Measurements from ENCODE around the gene SGIP1. TPM values are rescaled to one million over a fixed set of nuclear protein-coding genes. Genes with fewer than 3 reads are reported as not detected.

The SGIP1 gene
- total and polyA plus RNA-seq, 2 of the 8 experiments (the other 6 are each of a cell fraction or from before 2014, with no cell fraction given) = 1.4 to 2.1 TPM

DNA sequence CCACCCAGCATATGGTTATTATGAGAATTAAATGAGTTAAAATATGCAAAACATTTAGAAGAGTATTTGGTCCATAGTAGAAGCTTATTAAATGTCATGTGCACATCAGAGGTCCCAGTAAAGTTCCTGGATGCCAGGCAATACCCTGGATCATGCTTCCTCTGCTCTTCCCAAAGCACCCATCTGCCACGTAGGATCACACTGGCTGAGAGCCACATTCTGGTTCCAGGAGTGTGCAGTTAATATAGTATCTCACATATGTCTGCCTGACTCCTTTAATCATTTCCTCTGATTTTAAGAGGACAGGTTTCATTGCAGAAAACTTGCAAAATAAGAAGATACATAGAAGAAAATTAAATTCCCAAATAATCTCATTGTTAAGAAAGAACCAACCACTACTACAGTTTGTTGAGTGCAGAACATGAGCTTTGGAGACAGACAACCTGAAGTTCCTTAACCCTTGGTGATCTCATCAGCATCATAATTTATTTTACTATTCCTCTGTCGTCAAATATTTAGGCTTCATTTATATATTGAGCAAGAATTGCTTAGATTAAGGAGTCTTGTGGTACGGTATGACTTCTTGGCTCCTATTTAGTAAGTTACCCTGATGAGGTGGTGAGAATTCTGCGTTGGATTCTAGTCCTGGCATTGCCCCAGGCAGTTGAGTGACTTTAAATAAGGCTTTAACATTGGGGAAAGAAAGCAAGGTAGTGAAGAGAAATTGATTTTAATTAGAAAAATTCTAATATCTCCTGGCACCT lies 12.3 kb downstream of the SGIP1 start:
- Histone ChIP-seq H3K23me2 (ENCODE audit: low read depth, low read length) (no peaks in the 10 kb centered on the region), H3K4ac (replicated peaks; ENCODE audit: insufficient read length, low read depth, low read length) (no peak overlapping the region), H4K8ac (ENCODE audit: extremely low read depth, insufficient read depth, low read length) (no peak overlapping the region), H2BK5ac (ENCODE audit: low read depth, low read length) (no peak overlapping the region), H4K5ac (ENCODE audit: insufficient read length, low read depth, low read length) (no peak overlapping the region), H4K20me1 (replicated peaks in 1 of 2; ENCODE audit: control insufficient read depth in 1 of 2, insufficient read depth in 2 of 2, low read length in 2 of 2) (no peaks in the 10 kb centered on the region), H2BK15ac (ENCODE audit: low read length) (no peak overlapping the region), H3K18ac (ENCODE audit: extremely low read depth, low read length) (no peak overlapping the region), H4K91ac (replicated peaks; ENCODE audit: insufficient read length, low read length) (no peak overlapping the region), H3K4me1 (replicated peaks in 1 of 4; ENCODE audit: control insufficient read depth in 3 of 4, insufficient read depth in 4 of 4, low read length in 3 of 4) (peaks cover 0 to 1% (median 0%) of the 10 kb centered on the region in 4 experiments; a peak in 1 of 7 replicates), H3K79me1 (ENCODE audit: low read depth, low read length) (no peaks in the 10 kb centered on the region; the same call in 1 of the 2 replicates), H3K4me2 (ENCODE audit: insufficient read depth in 1 of 2, low read depth in 2 of 2, low read length in 2 of 2) (no peak overlapping the region), H3K36me3 (ENCODE audit: control insufficient read depth in 2 of 4, insufficient read depth in 4 of 4, low read length in 3 of 4) (no peaks in the 10 kb centered on the region), H3K79me2 (ENCODE audit: control insufficient read depth in 1 of 2, insufficient read depth in 2 of 2, low read length in 2 of 2) (no peaks in the 10 kb centered on the region), H3K56ac (replicated peaks; ENCODE audit: insufficient read length, low read depth, low read length) (no peak overlapping the region), H3K9ac (replicated peaks in 1 of 4; ENCODE audit: extremely low read depth in 1 of 4, low read depth in 3 of 4, low read length in 3 of 4) (no peak overlapping the region), H2BK120ac (replicated peaks; ENCODE audit: low read depth, low read length) (no peak overlapping the region), H3K27ac (ENCODE audit: low read depth, low read length) (no peak overlapping the region), H2AK5ac (ENCODE audit: low read depth, low read length) (no peak overlapping the region), H3K9me3 (ENCODE audit: insufficient read depth in 2 of 2, low read depth in 1 of 2, low read length in 1 of 2) (no peaks in the 10 kb centered on the region), H2BK20ac (ENCODE audit: low read length) (no peak overlapping the region), H3K27me3 (replicated peaks in 1 of 4; ENCODE audit: control insufficient read depth in 3 of 4, extremely low read depth in 1 of 4, insufficient read depth in 3 of 4, low read length in 3 of 4) (no peaks in the 10 kb centered on the region), H2AFZ (ENCODE audit: low read length) (no peak overlapping the region), H2BK12ac (ENCODE audit: low read depth, low read length) (no peak overlapping the region), H3K14ac (ENCODE audit: insufficient read length) (no peak overlapping the region), H3K23ac (ENCODE audit: insufficient read length) (no peak overlapping the region), H3K4me3 (ENCODE audit: extremely low read depth in 1 of 4, insufficient read depth in 2 of 4, low read depth in 3 of 4, low read length in 4 of 4) (no peak overlapping the region)
- DNase-seq (ENCODE audit: low read depth in 1 of 2, low spot score in 2 of 2) = no peak
- POLR2A ChIA-PET (ENCODE audit: partially characterized antibody) = no interaction called here
- no peak for FAIRE-seq
- CTCF ChIA-PET (ENCODE audit: partially characterized antibody) = interaction anchor here (0.9 kb wide), 1 partner anchor 43 kb away, joined by 3 read pairs; no protein-coding TSS in a partner anchor
- WGBS, 2 experiments (ENCODE audit: extremely low coverage in 1 of 2, insufficient coverage in 1 of 2, insufficient read length in 1 of 2, insufficient replicate concordance in 2 of 2, low coverage in 1 of 2, low lambda C conversion rate in 2 of 2, missing lambda C conversion rate in 1 of 2) = 82% methylated on average over 4 of the region's 4 CpGs; no CpG with 5 or more reads in 1 of the 2 experiments
- TF ChIP-seq MAFK (IDR thresholded peaks at IDR 0.05; ENCODE audit: low read depth, low read length) (no peak), JUN (IDR thresholded peaks at IDR 0.05; ENCODE audit: low read depth, low read length) (no peak), CTCF (IDR thresholded peaks at IDR 0.05; ENCODE audit: control extremely low read depth in 1 of 3, insufficient read depth in 1 of 3, low read depth in 1 of 3, low read length in 3 of 3) (no peak), RBBP5 (IDR thresholded peaks at IDR 0.05; ENCODE audit: borderline replicate concordance, low read depth, low read length) (no peak)
- TF ChIP-seq, protein P1, sequence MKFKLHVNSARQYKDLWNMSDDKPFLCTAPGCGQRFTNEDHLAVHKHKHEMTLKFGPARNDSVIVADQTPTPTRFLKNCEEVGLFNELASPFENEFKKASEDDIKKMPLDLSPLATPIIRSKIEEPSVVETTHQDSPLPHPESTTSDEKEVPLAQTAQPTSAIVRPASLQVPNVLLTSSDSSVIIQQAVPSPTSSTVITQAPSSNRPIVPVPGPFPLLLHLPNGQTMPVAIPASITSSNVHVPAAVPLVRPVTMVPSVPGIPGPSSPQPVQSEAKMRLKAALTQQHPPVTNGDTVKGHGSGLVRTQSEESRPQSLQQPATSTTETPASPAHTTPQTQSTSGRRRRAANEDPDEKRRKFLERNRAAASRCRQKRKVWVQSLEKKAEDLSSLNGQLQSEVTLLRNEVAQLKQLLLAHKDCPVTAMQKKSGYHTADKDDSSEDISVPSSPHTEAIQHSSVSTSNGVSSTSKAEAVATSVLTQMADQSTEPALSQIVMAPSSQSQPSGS (IDR thresholded peaks at IDR 0.05; ENCODE audit: low read length) = no peak
